ENCODE measurements around the gene KRT10. TPM values are rescaled to one million over a fixed set of nuclear protein-coding genes. Genes with fewer than 3 reads are reported as not detected.

The KRT10 gene
- total and polyA plus RNA-seq, 9 of the 15 experiments (the other 6 are each of a cell fraction or from before 2014, with no cell fraction given): 47.0 to 179 (median 76.2) TPM

GRCh38 chr17:40818733-40819527 lies 3.5 kb downstream of the KRT10 start (continued):
- TF ChIP-seq POLR2AphosphoS5 (IDR thresholded peaks at IDR 0.05; ENCODE audit: control insufficient read depth, insufficient read depth, low read depth, low read length): 0 out of 2 replicates have a peak, but pooled peaks have one; percentile 53
- 0 out of 2 replicates have a peak, but pooled peaks have one; percentile 12 for TF ChIP-seq BACH1 (tag; IDR thresholded peaks at IDR 0.05)
- peak; percentile 81 for TF ChIP-seq ELF1 (tag; IDR thresholded peaks at IDR 0.05)
- 0 out of 4 replicates have a peak, but pooled peaks of 1 of the 2 experiments have one; percentile 18 for TF ChIP-seq ZNF318 (IDR thresholded peaks at IDR 0.05; ENCODE audit: borderline replicate concordance in 1 of 2, low read depth in 1 of 2)
- peak; percentile 83; the same call in 1 of the 2 replicates for TF ChIP-seq ZNF586 (CRISPR knock-in tag; conservative IDR thresholded peaks at IDR 0.05)
- TF ChIP-seq ZNF239 (CRISPR knock-in tag; IDR thresholded peaks at IDR 0.05): peak; percentile 37; the same call in 1 of the 2 replicates
- 0 out of 2 replicates have a peak, but pooled peaks have one; percentile 28 for TF ChIP-seq VEZF1 (CRISPR knock-in tag; IDR thresholded peaks at IDR 0.05)
- no peak for TF ChIP-seq NR2C2 (CRISPR knock-in tag; IDR thresholded peaks at IDR 0.05)
- TF ChIP-seq NR2C2 (tag; IDR thresholded peaks at IDR 0.05): peak; percentile 98
- peak; percentile 43; the same call in 1 of the 2 replicates for TF ChIP-seq ESRRA (IDR thresholded peaks at IDR 0.05; ENCODE audit: borderline replicate concordance, low read depth)
- TF ChIP-seq BRD9 (IDR thresholded peaks at IDR 0.05; ENCODE audit: low read depth, partially characterized antibody): peak; percentile 93
- peak; percentile 85 for TF ChIP-seq POLR2A (conservative IDR thresholded peaks at IDR 0.05)
- peak; percentile 76 for TF ChIP-seq JUND (IDR thresholded peaks at IDR 0.05; ENCODE audit: borderline replicate concordance, low read depth, low read length)
- peak; percentile 76 for TF ChIP-seq JUND (tag; IDR thresholded peaks at IDR 0.05; ENCODE audit: borderline replicate concordance, low read depth, low read length)
- TF ChIP-seq MBD1 (CRISPR knock-in tag; IDR thresholded peaks at IDR 0.05): no peak
